ENCODE measurements around the gene OR11A1. TPM values are rescaled to one million over a fixed set of nuclear protein-coding genes. Genes with fewer than 3 reads are reported as not detected.

Gene OR11A1
- polyA plus RNA-seq, 2 donors = not detected

GRCh38 chr6:29424575-29424974, 32.3 kb downstream of the OR11A1 start:
- no peaks in the 10 kb centered on the region for H3K27me3 ChIP-seq (ENCODE audit: control insufficient read depth in 1 of 2, insufficient read depth in 2 of 2, low read length in 2 of 2)
- no peaks in the 10 kb centered on the region for H3K36me3 ChIP-seq (ENCODE audit: control insufficient read depth in 2 of 2, insufficient read depth in 2 of 2, low read length in 1 of 2)
- H3K4me1 ChIP-seq (ENCODE audit: control insufficient read depth in 2 of 2, insufficient read depth in 2 of 2, low read length in 1 of 2) = no peaks in the 10 kb centered on the region
- H3K27ac ChIP-seq (ENCODE audit: low read depth in 2 of 2, low read length in 1 of 2) = no peak overlapping the region
- WGBS, 2 donors = 25 to 37% methylated on average over 2 of the region's 2 CpGs
- no peaks in the 10 kb centered on the region for H3K9me3 ChIP-seq (ENCODE audit: control insufficient read depth in 2 of 2, insufficient read depth in 1 of 2, low read depth in 1 of 2, low read length in 1 of 2)
- H3K4me3 ChIP-seq (ENCODE audit: low read depth in 1 of 2, low read length in 2 of 2) = no peak overlapping the region

GRCh38 chr6:29424168-29424567, 32.7 kb downstream of the OR11A1 start:
- WGBS, 2 donors = 83 to 89% methylated on average over 2 of the region's 2 CpGs
- Histone ChIP-seq H3K4me1 (ENCODE audit: control insufficient read depth in 2 of 2, insufficient read depth in 2 of 2, low read length in 1 of 2) (no peaks in the 10 kb centered on the region), H3K9me3 (ENCODE audit: control insufficient read depth in 2 of 2, insufficient read depth in 1 of 2, low read depth in 1 of 2, low read length in 1 of 2) (no peaks in the 10 kb centered on the region), H3K27ac (ENCODE audit: low read depth in 2 of 2, low read length in 1 of 2) (no peak overlapping the region), H3K36me3 (ENCODE audit: control insufficient read depth in 2 of 2, insufficient read depth in 2 of 2, low read length in 1 of 2) (no peaks in the 10 kb centered on the region), H3K4me3 (ENCODE audit: low read depth in 1 of 2, low read length in 2 of 2) (no peak overlapping the region), H3K27me3 (ENCODE audit: control insufficient read depth in 1 of 2, insufficient read depth in 2 of 2, low read length in 2 of 2) (no peaks in the 10 kb centered on the region)

GRCh38 chr6:29419516-29419915, 37.4 kb downstream of the OR11A1 start:
- 69 to 76% methylated on average over 3 of the region's 3 CpGs for WGBS, 2 donors
- Histone ChIP-seq H3K36me3 (ENCODE audit: control insufficient read depth in 2 of 2, insufficient read depth in 2 of 2, low read length in 1 of 2) (no peaks in the 10 kb centered on the region), H3K27ac (ENCODE audit: low read depth in 2 of 2, low read length in 1 of 2) (no peak overlapping the region), H3K4me3 (ENCODE audit: low read depth in 1 of 2, low read length in 2 of 2) (no peak overlapping the region), H3K27me3 (ENCODE audit: control insufficient read depth in 1 of 2, insufficient read depth in 2 of 2, low read length in 2 of 2) (no peaks in the 10 kb centered on the region), H3K9me3 (ENCODE audit: control insufficient read depth in 2 of 2, insufficient read depth in 1 of 2, low read depth in 1 of 2, low read length in 1 of 2) (no peaks in the 10 kb centered on the region), H3K4me1 (ENCODE audit: control insufficient read depth in 2 of 2, insufficient read depth in 2 of 2, low read length in 1 of 2) (no peaks in the 10 kb centered on the region)

- no peak within 1 kb of the TSS for H3K4me3 ChIP-seq (ENCODE audit: low read depth in 1 of 2, low read length in 2 of 2)
- no peaks in the 10 kb centered on the region for H3K36me3 ChIP-seq (ENCODE audit: control insufficient read depth in 2 of 2, insufficient read depth in 2 of 2, low read length in 1 of 2)
- peaks cover 0 to 6% of the 10 kb centered on the region in 2 donors for H3K9me3 ChIP-seq (ENCODE audit: control insufficient read depth in 2 of 2, insufficient read depth in 1 of 2, low read depth in 1 of 2, low read length in 1 of 2)
- no peaks in the 10 kb centered on the region for H3K27me3 ChIP-seq (ENCODE audit: control insufficient read depth in 1 of 2, insufficient read depth in 2 of 2, low read length in 2 of 2)
- no peaks in the 10 kb centered on the region for H3K4me1 ChIP-seq (ENCODE audit: control insufficient read depth in 2 of 2, insufficient read depth in 2 of 2, low read length in 1 of 2)
- no peak within 1 kb of the TSS for H3K27ac ChIP-seq (ENCODE audit: low read depth in 2 of 2, low read length in 1 of 2)
Measured at GRCh38 chr6:29414588-29414987, 42.3 kb downstream of the OR11A1 start, which contains the start of gene OR12D1. Gene OR12D1 (plus strand): TSS chr6:29414928.

- 75 to 88% methylated on average over 1 of the region's 1 CpG for WGBS, 2 donors
- H3K9me3 ChIP-seq (ENCODE audit: control insufficient read depth in 2 of 2, insufficient read depth in 1 of 2, low read depth in 1 of 2, low read length in 1 of 2) = no peaks in the 10 kb centered on the region
- no peak overlapping the region for H3K27ac ChIP-seq (ENCODE audit: low read depth in 2 of 2, low read length in 1 of 2)
- no peak overlapping the region for H3K4me3 ChIP-seq (ENCODE audit: low read depth in 1 of 2, low read length in 2 of 2)
- H3K4me1 ChIP-seq (ENCODE audit: control insufficient read depth in 2 of 2, insufficient read depth in 2 of 2, low read length in 1 of 2) = no peaks in the 10 kb centered on the region
- H3K27me3 ChIP-seq (ENCODE audit: control insufficient read depth in 1 of 2, insufficient read depth in 2 of 2, low read length in 2 of 2) = no peaks in the 10 kb centered on the region
- no peaks in the 10 kb centered on the region for H3K36me3 ChIP-seq (ENCODE audit: control insufficient read depth in 2 of 2, insufficient read depth in 2 of 2, low read length in 1 of 2)
Measured at GRCh38 chr6:29403801-29404200, 53.1 kb downstream of the OR11A1 start.

- H3K4me3 ChIP-seq (ENCODE audit: low read depth in 1 of 2, low read length in 2 of 2) = no peak overlapping the region
- H3K27ac ChIP-seq (ENCODE audit: low read depth in 2 of 2, low read length in 1 of 2) = no peak overlapping the region
- no peaks in the 10 kb centered on the region for H3K9me3 ChIP-seq (ENCODE audit: control insufficient read depth in 2 of 2, insufficient read depth in 1 of 2, low read depth in 1 of 2, low read length in 1 of 2)
- no peaks in the 10 kb centered on the region for H3K27me3 ChIP-seq (ENCODE audit: control insufficient read depth in 1 of 2, insufficient read depth in 2 of 2, low read length in 2 of 2)
- 60 to 67% methylated on average over 2 of the region's 2 CpGs for WGBS, 2 donors
- no peaks in the 10 kb centered on the region for H3K36me3 ChIP-seq (ENCODE audit: control insufficient read depth in 2 of 2, insufficient read depth in 2 of 2, low read length in 1 of 2)
- H3K4me1 ChIP-seq (ENCODE audit: control insufficient read depth in 2 of 2, insufficient read depth in 2 of 2, low read length in 1 of 2) = no peaks in the 10 kb centered on the region
Measured at GRCh38 chr6:29399525-29399924, 57.3 kb downstream of the OR11A1 start.

GRCh38 chr6:29395331-29395730, 61.5 kb downstream of the OR11A1 start, which contains the start of gene OR12D2:
Gene OR12D2 (plus strand): TSS chr6:29395631. CDS start chr6:29396700, 1,069 bp downstream.
- Histone ChIP-seq H3K4me3 (ENCODE audit: low read depth in 1 of 2, low read length in 2 of 2) (no peak within 1 kb of the TSS), H3K27ac (ENCODE audit: low read depth in 2 of 2, low read length in 1 of 2) (no peak within 1 kb of the TSS), H3K4me1 (ENCODE audit: control insufficient read depth in 2 of 2, insufficient read depth in 2 of 2, low read length in 1 of 2) (no peaks in the 10 kb centered on the region), H3K9me3 (ENCODE audit: control insufficient read depth in 2 of 2, insufficient read depth in 1 of 2, low read depth in 1 of 2, low read length in 1 of 2) (peaks cover 0 to 4% of the 10 kb centered on the region in 2 donors), H3K27me3 (ENCODE audit: control insufficient read depth in 1 of 2, insufficient read depth in 2 of 2, low read length in 2 of 2) (no peaks in the 10 kb centered on the region), H3K36me3 (ENCODE audit: control insufficient read depth in 2 of 2, insufficient read depth in 2 of 2, low read length in 1 of 2) (no peaks in the 10 kb centered on the region)

GRCh38 chr6:29388533-29388932, 68.3 kb downstream of the OR11A1 start:
- Histone ChIP-seq H3K4me3 (ENCODE audit: low read depth in 1 of 2, low read length in 2 of 2) (no peak overlapping the region), H3K9me3 (ENCODE audit: control insufficient read depth in 2 of 2, insufficient read depth in 1 of 2, low read depth in 1 of 2, low read length in 1 of 2) (peaks cover 0 to 4% of the 10 kb centered on the region in 2 donors), H3K4me1 (ENCODE audit: control insufficient read depth in 2 of 2, insufficient read depth in 2 of 2, low read length in 1 of 2) (no peaks in the 10 kb centered on the region), H3K36me3 (ENCODE audit: control insufficient read depth in 2 of 2, insufficient read depth in 2 of 2, low read length in 1 of 2) (no peaks in the 10 kb centered on the region), H3K27ac (ENCODE audit: low read depth in 2 of 2, low read length in 1 of 2) (no peak overlapping the region), H3K27me3 (ENCODE audit: control insufficient read depth in 1 of 2, insufficient read depth in 2 of 2, low read length in 2 of 2) (no peaks in the 10 kb centered on the region)
- WGBS, 2 donors = 31 to 59% methylated on average over 4 of the region's 4 CpGs

- no peaks in the 10 kb centered on the region for H3K27me3 ChIP-seq (ENCODE audit: control insufficient read depth in 1 of 2, insufficient read depth in 2 of 2, low read length in 2 of 2)
- no peaks in the 10 kb centered on the region for H3K4me1 ChIP-seq (ENCODE audit: control insufficient read depth in 2 of 2, insufficient read depth in 2 of 2, low read length in 1 of 2)
- no peak overlapping the region for H3K27ac ChIP-seq (ENCODE audit: low read depth in 2 of 2, low read length in 1 of 2)
- H3K4me3 ChIP-seq (ENCODE audit: low read depth in 1 of 2, low read length in 2 of 2) = no peak overlapping the region
- no peaks in the 10 kb centered on the region for H3K36me3 ChIP-seq (ENCODE audit: control insufficient read depth in 2 of 2, insufficient read depth in 2 of 2, low read length in 1 of 2)
- no peaks in the 10 kb centered on the region for H3K9me3 ChIP-seq (ENCODE audit: control insufficient read depth in 2 of 2, insufficient read depth in 1 of 2, low read depth in 1 of 2, low read length in 1 of 2)
Measured at GRCh38 chr6:29376003-29376402, 80.9 kb downstream of the OR11A1 start.

All from esophagus (tissue), 2 donors.